T-helper 1 cell treated with Interleukin-12 subunit alpha and Interleukin-12 subunit beta and Interleukin-4 antibody, amounts not matched to agents 30 ng/mL and 1 ng/mL, for 36 hours (primary cell): ENCODE measurements around the gene CHMP1A. TPM values are rescaled to one million over a fixed set of nuclear protein-coding genes. Genes with fewer than 3 reads are reported as not detected.
"Not testable (repeated sequence)": the region's sequence is repeated elsewhere in the genome, so short reads cannot be mapped to it uniquely, and the experiment has no call there.

ENCODE experiments used
- intact Hi-C: fragments of 100-400 bp; cut with micrococcal nuclease; formaldehyde crosslinking; loops from one replicate; pipeline ENCODE4 v1.15.1; 2024
- total RNA-seq: library from RNA; stranded (reverse); gene quantifications from 2 replicates; pipeline ENCODE4 v1.2.3, GENCODE V29; 2022

CHMP1A gene
- 96.3 and 107 TPM in 2 replicates for total RNA-seq

GRCh38 chr16:89657442-89658220 lies at the start of gene CHMP1A, which contains the start of gene SPATA33:
CHMP1A (minus strand) TSS chr16:89657708; CDS start chr16:89657588, 120 bp downstream.
SPATA33 (plus strand) TSS chr16:89657836; CDS start chr16:89657912, 76 bp downstream.
- intact Hi-C loops = loop anchor here (1.0 to 5.0 kb wide), 6 partner anchors 29 to 340 kb away; partner anchors contain the start of genes ANKRD11, CDK10, RPL13 and SPG7

- intact Hi-C loops = loop anchor here (1.0 kb wide), 5 partner anchors 15 to 204 kb away; partner anchors contain the start of gene ZNF276
Measured at GRCh38 chr16:89706518-89707260, 49.2 kb upstream of the CHMP1A start.

- intact Hi-C loops = no loop called here
Measured at GRCh38 chr16:89705006-89705405, 47.5 kb upstream of the CHMP1A start.

GRCh38 chr16:89704281-89704680 lies 46.8 kb upstream of the CHMP1A start:
- intact Hi-C loops = loop anchor here (5.0 kb wide), 1 partner anchor 457 kb away; no protein-coding TSS in a partner anchor

GRCh38 chr16:89701425-89702406 lies 44.2 kb upstream of the CHMP1A start, which contains the start of gene SPATA2L:
SPATA2L (minus strand) TSS chr16:89701705; CDS start chr16:89701232, 473 bp downstream.
- intact Hi-C loops = loop anchor here (1.0 to 5.0 kb wide), 6 partner anchors 10 to 454 kb away; partner anchors contain the start of gene ZNF276

GRCh38 chr16:89700649-89701424 lies 43.3 kb upstream of the CHMP1A start:
- intact Hi-C loops = loop anchor here (1.0 to 5.0 kb wide), 11 partner anchors 15 to 530 kb away; partner anchors contain the start of genes ANKRD11, CDH15, CDK10 and FANCA

- intact Hi-C loops = loop anchor here (1.0 to 5.0 kb wide), 11 partner anchors 14 to 529 kb away; partner anchors contain the start of genes ANKRD11, CDH15, CDK10 and FANCA
Measured at GRCh38 chr16:89700100-89700648, 42.7 kb upstream of the CHMP1A start.

GRCh38 chr16:89699629-89700099 lies 42.2 kb upstream of the CHMP1A start:
- intact Hi-C loops = loop anchor here (1.0 to 5.0 kb wide), 11 partner anchors 13 to 528 kb away; partner anchors contain the start of genes ANKRD11, CDH15, CDK10 and FANCA

GRCh38 chr16:89698717-89699116 lies 41.2 kb upstream of the CHMP1A start:
- intact Hi-C loops = not testable (repeated sequence)

- intact Hi-C loops = no loop called here
Measured at GRCh38 chr16:89697616-89698331, 40.3 kb upstream of the CHMP1A start.

- intact Hi-C loops = no loop called here
Measured at GRCh38 chr16:89697161-89697615, 39.7 kb upstream of the CHMP1A start.

- intact Hi-C loops = no loop called here
Measured at GRCh38 chr16:89696670-89697128, 39.2 kb upstream of the CHMP1A start.

GRCh38 chr16:89695875-89696669 lies 38.6 kb upstream of the CHMP1A start:
- intact Hi-C loops = no loop called here

- intact Hi-C loops = no loop called here
Measured at GRCh38 chr16:89695086-89695874, 37.8 kb upstream of the CHMP1A start.

- intact Hi-C loops = not testable (repeated sequence)
Measured at GRCh38 chr16:89694784-89695085, 37.2 kb upstream of the CHMP1A start.

GRCh38 chr16:89693931-89694783 lies 36.6 kb upstream of the CHMP1A start:
- intact Hi-C loops = no loop called here
